HepG2 (cell line): ENCODE data around the gene CIITA. TPM values are rescaled to one million over a fixed set of nuclear protein-coding genes. Genes with fewer than 3 reads are reported as not detected.

Experiments used
- CHCHD3 ChIP-seq: sonication (generic); formaldehyde crosslinking; IDR thresholded peaks from 2 replicates; pipeline ENCODE4 v1.8.0; 2022; ENCODE audit warnings: mild to moderate bottlenecking, missing genetic modification reagents, moderate library complexity
- CHD4 ChIP-seq: fragments of 200-600 bp; sonication (generic); IDR thresholded peaks from 2 replicates; pipeline ENCODE4 v1.7.0; 2017; ENCODE audit warnings: mild to moderate bottlenecking, low read length, borderline replicate concordance
- RFX1 ChIP-seq: fragments of 450-650 bp; IDR thresholded peaks from 2 replicates; pipeline ENCODE4 v1.6.1; 2017
- RXRA ChIP-seq: sonication (generic); formaldehyde crosslinking; IDR thresholded peaks from 2 replicates; pipeline ENCODE4 v1.5.1; 2020; ENCODE audit warnings: missing genetic modification reagents
- THAP11 ChIP-seq: IDR thresholded peaks from 2 replicates; pipeline ENCODE4 v1.6.1; 2016; ENCODE audit warnings: missing biosample characterization, missing genetic modification reagents
- TOPORS ChIP-seq: sonication (generic); formaldehyde crosslinking; IDR thresholded peaks from 2 replicates; pipeline ENCODE4 v1.8.0; 2023; ENCODE audit warnings: mild to moderate bottlenecking, missing genetic modification reagents
- XRCC5 ChIP-seq: fragments of 200-400 bp; formaldehyde crosslinking; optimal IDR thresholded peaks from 2 replicates; pipeline ENCODE3; 2017; ENCODE audit warnings: mild to moderate bottlenecking, low read length
- ZIK1 ChIP-seq: sonication (generic); formaldehyde crosslinking; IDR thresholded peaks from 2 replicates; pipeline ENCODE4 v1.5.0; 2020; ENCODE audit warnings: mild to moderate bottlenecking, low read depth, missing genetic modification reagents, borderline replicate concordance
- ZNF326 ChIP-seq: sonication (generic); formaldehyde crosslinking; IDR thresholded peaks from 2 replicates; pipeline ENCODE4 v1.4.0; 2020; ENCODE audit warnings: missing genetic modification reagents, borderline replicate concordance
- ZNF496 ChIP-seq: sonication (generic); formaldehyde crosslinking; IDR thresholded peaks from 2 replicates; pipeline ENCODE4 v1.8.1; 2023; ENCODE audit warnings: mild to moderate bottlenecking, moderate library complexity, missing genetic modification reagents; ENCODE audit not compliant: insufficient replicate concordance
- ZNF891 ChIP-seq: sonication (generic); formaldehyde crosslinking; IDR thresholded peaks from 2 replicates; pipeline ENCODE4 v1.5.0; 2020; ENCODE audit warnings: mild to moderate bottlenecking, missing genetic modification reagents
- polyA plus RNA-seq, 8 experiments: library from polyadenylated mRNA; depleted of rRNA in 3 of 8; stranded (reverse) in 7 of 8; unstranded in 1 of 8; fragments of >200 nt; fragmentation: Illumina TruSeq in 4 of 8; extraction: Trizol in 4 of 8; gene quantifications; 2 replicates each; pipeline versions ENCODE4 v1.2.1 to v1.2.3, GENCODE V29; 2011 to 2016; ENCODE audit warnings: low read depth in 4 of 8, missing spikeins in 1 of 8, mixed read lengths in 1 of 8; ENCODE audit not compliant: insufficient read depth in 1 of 8
- total RNA-seq, 5 experiments: library from RNA; depleted of rRNA; stranded (reverse); fragments of >200 nt; fragmentation: Illumina TruSeq; extraction: Trizol; gene quantifications; 2 replicates each; pipeline ENCODE4 v1.2.3, GENCODE V29; 2016; ENCODE audit warnings: low read depth in 1 of 5
- TF ChIP-seq, protein P1 (sequence below): sonication (generic); formaldehyde crosslinking; IDR thresholded peaks from 2 replicates; pipeline ENCODE4 v1.4.0; 2020; ENCODE audit warnings: mild to moderate bottlenecking, missing genetic modification reagents
- TF ChIP-seq, protein P2 (sequence below): sonication (generic); formaldehyde crosslinking; IDR thresholded peaks from 2 replicates; pipeline ENCODE4 v1.4.0; 2020; ENCODE audit warnings: missing genetic modification reagents
- TF ChIP-seq, protein P3 (sequence below): sonication (generic); formaldehyde crosslinking; IDR thresholded peaks from 2 replicates; pipeline ENCODE4 v1.4.0; 2020; ENCODE audit warnings: mild to moderate bottlenecking, missing genetic modification reagents
- TF ChIP-seq, protein P4 (sequence below): sonication (generic); formaldehyde crosslinking; IDR thresholded peaks from 2 replicates; pipeline ENCODE4 v1.5.1; 2020; ENCODE audit warnings: mild to moderate bottlenecking, missing genetic modification reagents, borderline replicate concordance
- TF ChIP-seq, protein P5 (sequence below): sonication (generic); formaldehyde crosslinking; IDR thresholded peaks from 2 replicates; pipeline ENCODE4 v1.5.0; 2020; ENCODE audit warnings: mild to moderate bottlenecking, low read depth, missing genetic modification reagents, borderline replicate concordance
- TF ChIP-seq, protein P6 (sequence below): sonication (generic); formaldehyde crosslinking; IDR thresholded peaks from 2 replicates; pipeline ENCODE4 v1.4.0; 2020; ENCODE audit warnings: missing genetic modification reagents

The CIITA gene
- total and polyA plus RNA-seq, 2 of the 13 experiments (the other 11 are each of a cell fraction or from before 2014, with no cell fraction given): 0.08 to 0.09 TPM

DNA sequence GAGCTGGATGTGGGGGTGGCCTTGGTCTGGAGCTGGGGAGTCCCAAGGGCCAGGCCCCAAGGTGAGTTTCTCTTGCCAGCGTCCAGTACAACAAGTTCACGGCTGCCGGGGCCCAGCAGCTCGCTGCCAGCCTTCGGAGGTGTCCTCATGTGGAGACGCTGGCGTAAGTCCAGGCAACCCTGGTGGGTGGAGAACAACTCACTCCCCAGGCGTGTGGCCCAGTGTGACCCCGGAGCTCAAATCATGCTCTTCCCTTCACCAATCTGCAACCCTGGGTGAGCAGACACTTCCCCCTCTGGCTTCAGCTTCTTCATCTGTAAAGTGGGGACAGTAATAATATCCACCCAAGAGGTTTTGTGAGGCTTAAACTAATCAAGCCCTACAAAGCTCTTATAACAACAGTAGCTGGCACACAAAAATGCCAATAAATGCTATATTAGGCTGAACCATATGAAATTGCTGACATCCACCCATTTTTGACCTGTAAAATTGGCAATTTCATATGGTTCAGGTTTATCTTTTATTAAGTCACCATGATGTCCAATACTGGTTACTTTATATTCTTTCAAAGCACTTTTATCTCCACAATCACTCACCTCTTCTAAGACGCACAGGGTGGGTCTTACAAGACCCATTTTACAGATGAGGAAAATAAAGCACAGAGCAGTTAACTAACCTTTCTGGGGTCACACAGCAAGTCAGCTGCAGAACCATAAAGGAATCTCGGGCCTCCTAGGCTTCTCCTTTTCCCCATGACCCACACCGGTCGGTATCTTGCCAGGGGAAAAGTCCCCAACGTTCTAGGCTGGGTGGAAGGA, 45.5 kb downstream of the CIITA start (continued):
- TF ChIP-seq RFX1 (no peak), XRCC5 (peak; percentile 26), CHCHD3 (CRISPR knock-in tag) (no peak), ZNF496 (no peak), RXRA (CRISPR knock-in tag) (peak; percentile 84; the same call in 1 of the 2 replicates), ZIK1 (CRISPR knock-in tag) (no peak), CHD4 (peak; percentile 84; the same call in 1 of the 2 replicates), ZNF326 (no peak), TOPORS (CRISPR knock-in tag) (0 out of 2 replicates have a peak, but pooled peaks have one; percentile 37), THAP11 (0 out of 2 replicates have a peak, but pooled peaks have one; percentile 9), ZNF891 (CRISPR knock-in tag) (no peak)
- TF ChIP-seq, protein P1, sequence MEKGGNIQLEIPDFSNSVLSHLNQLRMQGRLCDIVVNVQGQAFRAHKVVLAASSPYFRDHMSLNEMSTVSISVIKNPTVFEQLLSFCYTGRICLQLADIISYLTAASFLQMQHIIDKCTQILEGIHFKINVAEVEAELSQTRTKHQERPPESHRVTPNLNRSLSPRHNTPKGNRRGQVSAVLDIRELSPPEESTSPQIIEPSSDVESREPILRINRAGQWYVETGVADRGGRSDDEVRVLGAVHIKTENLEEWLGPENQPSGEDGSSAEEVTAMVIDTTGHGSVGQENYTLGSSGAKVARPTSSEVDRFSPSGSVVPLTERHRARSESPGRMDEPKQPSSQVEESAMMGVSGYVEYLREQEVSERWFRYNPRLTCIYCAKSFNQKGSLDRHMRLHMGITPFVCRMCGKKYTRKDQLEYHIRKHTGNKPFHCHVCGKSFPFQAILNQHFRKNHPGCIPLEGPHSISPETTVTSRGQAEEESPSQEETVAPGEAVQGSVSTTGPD (CRISPR knock-in tag): no peak
- TF ChIP-seq, protein P2, sequence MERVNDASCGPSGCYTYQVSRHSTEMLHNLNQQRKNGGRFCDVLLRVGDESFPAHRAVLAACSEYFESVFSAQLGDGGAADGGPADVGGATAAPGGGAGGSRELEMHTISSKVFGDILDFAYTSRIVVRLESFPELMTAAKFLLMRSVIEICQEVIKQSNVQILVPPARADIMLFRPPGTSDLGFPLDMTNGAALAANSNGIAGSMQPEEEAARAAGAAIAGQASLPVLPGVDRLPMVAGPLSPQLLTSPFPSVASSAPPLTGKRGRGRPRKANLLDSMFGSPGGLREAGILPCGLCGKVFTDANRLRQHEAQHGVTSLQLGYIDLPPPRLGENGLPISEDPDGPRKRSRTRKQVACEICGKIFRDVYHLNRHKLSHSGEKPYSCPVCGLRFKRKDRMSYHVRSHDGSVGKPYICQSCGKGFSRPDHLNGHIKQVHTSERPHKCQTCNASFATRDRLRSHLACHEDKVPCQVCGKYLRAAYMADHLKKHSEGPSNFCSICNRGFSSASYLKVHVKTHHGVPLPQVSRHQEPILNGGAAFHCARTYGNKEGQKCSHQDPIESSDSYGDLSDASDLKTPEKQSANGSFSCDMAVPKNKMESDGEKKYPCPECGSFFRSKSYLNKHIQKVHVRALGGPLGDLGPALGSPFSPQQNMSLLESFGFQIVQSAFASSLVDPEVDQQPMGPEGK (CRISPR knock-in tag): peak; percentile 87
- TF ChIP-seq, protein P3, sequence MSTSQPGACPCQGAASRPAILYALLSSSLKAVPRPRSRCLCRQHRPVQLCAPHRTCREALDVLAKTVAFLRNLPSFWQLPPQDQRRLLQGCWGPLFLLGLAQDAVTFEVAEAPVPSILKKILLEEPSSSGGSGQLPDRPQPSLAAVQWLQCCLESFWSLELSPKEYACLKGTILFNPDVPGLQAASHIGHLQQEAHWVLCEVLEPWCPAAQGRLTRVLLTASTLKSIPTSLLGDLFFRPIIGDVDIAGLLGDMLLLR (CRISPR knock-in tag): no peak
- TF ChIP-seq, protein P4, sequence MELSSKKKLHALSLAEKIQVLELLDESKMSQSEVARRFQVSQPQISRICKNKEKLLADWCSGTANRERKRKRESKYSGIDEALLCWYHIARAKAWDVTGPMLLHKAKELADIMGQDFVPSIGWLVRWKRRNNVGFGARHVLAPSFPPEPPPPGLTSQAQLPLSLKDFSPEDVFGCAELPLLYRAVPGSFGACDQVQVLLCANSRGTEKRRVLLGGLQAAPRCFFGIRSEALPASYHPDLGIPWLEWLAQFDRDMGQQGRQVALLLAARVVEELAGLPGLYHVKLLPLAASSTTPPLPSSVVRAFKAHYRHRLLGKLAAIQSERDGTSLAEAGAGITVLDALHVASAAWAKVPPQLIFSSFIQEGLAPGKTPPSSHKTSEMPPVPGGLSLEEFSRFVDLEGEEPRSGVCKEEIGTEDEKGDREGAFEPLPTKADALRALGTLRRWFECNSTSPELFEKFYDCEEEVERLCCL (CRISPR knock-in tag): no peak
- TF ChIP-seq, protein P5, sequence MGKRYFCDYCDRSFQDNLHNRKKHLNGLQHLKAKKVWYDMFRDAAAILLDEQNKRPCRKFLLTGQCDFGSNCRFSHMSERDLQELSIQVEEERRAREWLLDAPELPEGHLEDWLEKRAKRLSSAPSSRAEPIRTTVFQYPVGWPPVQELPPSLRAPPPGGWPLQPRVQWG: no peak
- TF ChIP-seq, protein P6, sequence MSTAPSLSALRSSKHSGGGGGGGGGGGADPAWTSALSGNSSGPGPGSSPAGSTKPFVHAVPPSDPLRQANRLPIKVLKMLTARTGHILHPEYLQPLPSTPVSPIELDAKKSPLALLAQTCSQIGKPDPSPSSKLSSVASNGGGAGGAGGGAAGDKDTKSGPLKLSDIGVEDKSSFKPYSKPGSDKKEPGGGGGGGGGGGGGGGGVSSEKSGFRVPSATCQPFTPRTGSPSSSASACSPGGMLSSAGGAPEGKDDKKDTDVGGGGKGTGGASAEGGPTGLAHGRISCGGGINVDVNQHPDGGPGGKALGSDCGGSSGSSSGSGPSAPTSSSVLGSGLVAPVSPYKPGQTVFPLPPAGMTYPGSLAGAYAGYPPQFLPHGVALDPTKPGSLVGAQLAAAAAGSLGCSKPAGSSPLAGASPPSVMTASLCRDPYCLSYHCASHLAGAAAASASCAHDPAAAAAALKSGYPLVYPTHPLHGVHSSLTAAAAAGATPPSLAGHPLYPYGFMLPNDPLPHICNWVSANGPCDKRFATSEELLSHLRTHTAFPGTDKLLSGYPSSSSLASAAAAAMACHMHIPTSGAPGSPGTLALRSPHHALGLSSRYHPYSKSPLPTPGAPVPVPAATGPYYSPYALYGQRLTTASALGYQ: no peak
